GM23338 (cell line): ENCODE results near the gene BRME1. TPM values are rescaled to one million over a fixed set of nuclear protein-coding genes. Genes with fewer than 3 reads are reported as not detected.

Experiments used
- ATAC-seq: fragments of 200-7000 bp; cut with Tn5 transposase; 3 replicates; pipeline ENCODE4 v1.9.1; 2020
- DNase-seq: peaks from one replicate; pipeline ENCODE4 v3.0.0-alpha.2; 2015; ENCODE audit warnings: low spot score
- H2AFZ ChIP-seq: fragments of 200-600 bp; sonication (generic); 2 replicates; pipeline ENCODE4 v1.8.0; 2016; ENCODE audit warnings: antibody characterized with exemption, mild to moderate bottlenecking, moderate library complexity
- H3F3A ChIP-seq: fragments of 200-600 bp; sonication (generic); replicated peaks from 2 replicates; pipeline ENCODE4 v1.8.0; 2017; ENCODE audit warnings: antibody characterized with exemption, mixed run types, low read depth
- H3K27ac ChIP-seq: fragments of 200-600 bp; sonication (generic); 2 replicates; pipeline ENCODE4 v1.6.1; 2016; ENCODE audit warnings: low read depth
- H3K27me3 ChIP-seq: fragments of 200-600 bp; sonication (generic); 2 replicates; pipeline ENCODE4 v1.8.0; 2016; ENCODE audit warnings: mild to moderate bottlenecking, mixed run types, moderate library complexity; ENCODE audit not compliant: insufficient read depth
- H3K36me3 ChIP-seq: fragments of 200-600 bp; sonication (generic); 2 replicates; pipeline ENCODE4 v1.8.0; 2016; ENCODE audit warnings: mild to moderate bottlenecking; ENCODE audit not compliant: insufficient read depth
- H3K4me1 ChIP-seq: fragments of 200-600 bp; sonication (generic); 2 replicates; pipeline ENCODE4 v1.8.0; 2016; ENCODE audit warnings: mild to moderate bottlenecking, moderate library complexity; ENCODE audit not compliant: insufficient read depth
- H3K4me2 ChIP-seq: fragments of 200-600 bp; sonication (generic); 2 replicates; pipeline ENCODE4 v1.7.1; 2017; ENCODE audit warnings: mixed run types
- H3K4me3 ChIP-seq: fragments of 200-600 bp; sonication (generic); 2 replicates; pipeline ENCODE4 v1.6.1; 2016; ENCODE audit warnings: mixed run types
- H3K79me2 ChIP-seq: fragments of 200-600 bp; sonication (generic); replicated peaks from 2 replicates; pipeline ENCODE4 v1.8.0; 2017; ENCODE audit warnings: mild to moderate bottlenecking; ENCODE audit not compliant: insufficient read depth
- H3K9me2 ChIP-seq: fragments of 200-600 bp; sonication (generic); 2 replicates; pipeline ENCODE4 v1.8.0; 2017; ENCODE audit not compliant: insufficient read depth
- H4K20me1 ChIP-seq: fragments of 200-600 bp; sonication (generic); replicated peaks from 2 replicates; pipeline ENCODE4 v1.8.0; 2017; ENCODE audit warnings: mild to moderate bottlenecking; ENCODE audit not compliant: insufficient read depth
- H3K27ac Mint-ChIP-seq: 2 replicates; pipeline ENCODE4 v1.8.0; 2020; ENCODE audit warnings: inconsistent platforms, mild to moderate bottlenecking, moderate library complexity, mixed read lengths
- H3K27me3 Mint-ChIP-seq: 3 replicates; pipeline ENCODE4 v1.8.0; 2022; ENCODE audit warnings: low read depth, mild to moderate bottlenecking, moderate library complexity, mixed read lengths, inconsistent platforms; ENCODE audit not compliant: insufficient read depth, poor library complexity
- H3K36me3 Mint-ChIP-seq: 3 replicates; pipeline ENCODE4 v1.8.0; 2021; ENCODE audit warnings: low read depth, mild to moderate bottlenecking, inconsistent platforms, moderate library complexity, mixed read lengths
- H3K4me1 Mint-ChIP-seq: 3 replicates; pipeline ENCODE4 v1.8.0; 2020; ENCODE audit warnings: mild to moderate bottlenecking, inconsistent platforms, mixed read lengths
- H3K4me3 Mint-ChIP-seq: 3 replicates; pipeline ENCODE4 v1.8.0; 2021; ENCODE audit warnings: moderate library complexity, mild to moderate bottlenecking, inconsistent platforms, mixed read lengths
- H3K9me3 Mint-ChIP-seq: 3 replicates; pipeline ENCODE4 v1.8.0; 2020; ENCODE audit warnings: moderate library complexity, mild to moderate bottlenecking, inconsistent platforms, mixed read lengths
- CTCF ChIP-seq, 2 experiments: fragments of 200-600 bp in 1 of 2; sonication (generic) in 1 of 2; conservative IDR thresholded peaks; 2 replicates each; pipeline versions ENCODE4 v1.5.1 to v1.6.1; 2016 to 2017; ENCODE audit warnings: antibody characterized with exemption in 2 of 2, low read depth in 2 of 2, mild to moderate bottlenecking in 2 of 2, moderate library complexity in 1 of 2
- EZH2 ChIP-seq: fragments of 200-600 bp; sonication (generic); IDR thresholded peaks from one replicate; pipeline ENCODE4 v1.8.0; 2017; ENCODE audit warnings: antibody characterized with exemption, mild to moderate bottlenecking, low read depth; ENCODE audit not compliant: unreplicated experiment
- POLR2AphosphoS5 ChIP-seq: IDR thresholded peaks from 2 replicates; pipeline ENCODE4 v1.6.1; 2016; ENCODE audit warnings: antibody characterized with exemption, low read depth
- ZNF114 ChIP-seq: fragments of 250-450 bp; sonication (Bioruptor Pico); IDR thresholded peaks from 2 replicates; pipeline ENCODE4 v1.5.0; 2020; ENCODE audit warnings: mild to moderate bottlenecking, moderate library complexity
- polyA plus RNA-seq: library from polyadenylated mRNA; unstranded; fragments of >200 nt; fragmentation: Nextera tagmentation; extraction: Ambion mirVana; gene quantifications from 2 replicates; pipeline ENCODE4 v1.2.1, GENCODE V29; 2016
- total RNA-seq: library from RNA; depleted of rRNA; stranded (reverse); fragments of >200 nt; shearing (Covaris generic); gene quantifications from 2 replicates; pipeline ENCODE4 v1.2.3, GENCODE V29; 2014
- TF ChIP-seq, protein P1 (sequence below): fragments of 250-450 bp; sonication (Bioruptor Pico); IDR thresholded peaks from 2 replicates; pipeline ENCODE4 v1.5.0; 2020; ENCODE audit warnings: mild to moderate bottlenecking, moderate library complexity
- TF ChIP-seq, protein P2 (sequence below): IDR thresholded peaks from one replicate; pipeline ENCODE4 v1.6.1; 2018; ENCODE audit warnings: antibody characterized with exemption; ENCODE audit not compliant: unreplicated experiment

The BRME1 gene
- total and polyA plus RNA-seq, 2 experiments from 2014 or later = 3.9 to 4.0 TPM

DNA sequence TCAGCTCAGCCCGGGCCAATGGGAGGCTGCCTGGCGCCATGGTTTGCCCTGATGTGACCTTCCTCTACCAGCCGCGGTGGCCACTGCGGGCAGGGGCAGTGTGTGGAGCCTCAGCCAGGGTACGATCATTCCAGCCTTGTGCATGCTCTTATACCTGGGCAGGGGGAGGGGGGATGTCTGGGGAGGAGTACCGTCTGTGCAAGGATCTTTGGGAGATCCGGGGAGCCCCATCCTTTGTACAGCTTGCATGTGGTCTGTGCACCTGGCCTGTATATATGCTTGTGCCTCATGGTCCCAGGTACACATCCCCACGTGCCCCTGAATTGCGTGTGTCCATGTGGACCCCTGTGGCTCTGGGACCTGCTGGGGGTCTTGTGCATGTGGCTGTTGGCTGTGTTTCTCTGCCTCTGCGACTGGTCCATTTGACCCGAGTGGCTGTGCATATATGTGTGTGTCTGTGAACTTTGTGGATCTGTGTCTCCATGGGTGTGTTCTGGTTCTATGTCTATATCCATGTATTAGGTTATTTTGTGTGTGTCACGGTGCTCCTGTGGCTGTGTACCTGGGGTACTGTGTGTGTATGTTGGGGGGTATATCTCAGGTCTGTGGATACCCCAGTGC lies 41.8 kb downstream of the BRME1 start:
- Mint-ChIP-seq H3K36me3 (no peaks in the 10 kb centered on the region; the same call in 2 of the 3 replicates), H3K27ac (no peak overlapping the region), H3K4me3 (peak overlapping the region; percentile 67), H3K9me3 (no peaks in the 10 kb centered on the region; the same call in 2 of the 3 replicates), H3K4me1 (peaks cover 19% of the 10 kb centered on the region), H3K27me3 (peaks cover 68% of the 10 kb centered on the region)
- peaks cover 65% of the 10 kb centered on the region for H3K27me3 ChIP-seq
- H3K4me1 ChIP-seq = peaks cover 10% of the 10 kb centered on the region
- peak overlapping the region; percentile 72; the same call in 1 of the 2 replicates for H3K4me2 ChIP-seq
- H3K27ac ChIP-seq = no peak overlapping the region
- H4K20me1 ChIP-seq = no peaks in the 10 kb centered on the region
- no peaks in the 10 kb centered on the region for H3K79me2 ChIP-seq
- H3K4me3 ChIP-seq = 0 out of 2 replicates have a peak overlapping the region, but pooled peaks have one; percentile 45
- H3K9me2 ChIP-seq = no peaks in the 10 kb centered on the region
- ATAC-seq (peak; percentile 7; the same call in 2 of the 3 replicates), DNase-seq (no peak)
- TF ChIP-seq EZH2 = peak; percentile 16
- TF ChIP-seq, protein P1, sequence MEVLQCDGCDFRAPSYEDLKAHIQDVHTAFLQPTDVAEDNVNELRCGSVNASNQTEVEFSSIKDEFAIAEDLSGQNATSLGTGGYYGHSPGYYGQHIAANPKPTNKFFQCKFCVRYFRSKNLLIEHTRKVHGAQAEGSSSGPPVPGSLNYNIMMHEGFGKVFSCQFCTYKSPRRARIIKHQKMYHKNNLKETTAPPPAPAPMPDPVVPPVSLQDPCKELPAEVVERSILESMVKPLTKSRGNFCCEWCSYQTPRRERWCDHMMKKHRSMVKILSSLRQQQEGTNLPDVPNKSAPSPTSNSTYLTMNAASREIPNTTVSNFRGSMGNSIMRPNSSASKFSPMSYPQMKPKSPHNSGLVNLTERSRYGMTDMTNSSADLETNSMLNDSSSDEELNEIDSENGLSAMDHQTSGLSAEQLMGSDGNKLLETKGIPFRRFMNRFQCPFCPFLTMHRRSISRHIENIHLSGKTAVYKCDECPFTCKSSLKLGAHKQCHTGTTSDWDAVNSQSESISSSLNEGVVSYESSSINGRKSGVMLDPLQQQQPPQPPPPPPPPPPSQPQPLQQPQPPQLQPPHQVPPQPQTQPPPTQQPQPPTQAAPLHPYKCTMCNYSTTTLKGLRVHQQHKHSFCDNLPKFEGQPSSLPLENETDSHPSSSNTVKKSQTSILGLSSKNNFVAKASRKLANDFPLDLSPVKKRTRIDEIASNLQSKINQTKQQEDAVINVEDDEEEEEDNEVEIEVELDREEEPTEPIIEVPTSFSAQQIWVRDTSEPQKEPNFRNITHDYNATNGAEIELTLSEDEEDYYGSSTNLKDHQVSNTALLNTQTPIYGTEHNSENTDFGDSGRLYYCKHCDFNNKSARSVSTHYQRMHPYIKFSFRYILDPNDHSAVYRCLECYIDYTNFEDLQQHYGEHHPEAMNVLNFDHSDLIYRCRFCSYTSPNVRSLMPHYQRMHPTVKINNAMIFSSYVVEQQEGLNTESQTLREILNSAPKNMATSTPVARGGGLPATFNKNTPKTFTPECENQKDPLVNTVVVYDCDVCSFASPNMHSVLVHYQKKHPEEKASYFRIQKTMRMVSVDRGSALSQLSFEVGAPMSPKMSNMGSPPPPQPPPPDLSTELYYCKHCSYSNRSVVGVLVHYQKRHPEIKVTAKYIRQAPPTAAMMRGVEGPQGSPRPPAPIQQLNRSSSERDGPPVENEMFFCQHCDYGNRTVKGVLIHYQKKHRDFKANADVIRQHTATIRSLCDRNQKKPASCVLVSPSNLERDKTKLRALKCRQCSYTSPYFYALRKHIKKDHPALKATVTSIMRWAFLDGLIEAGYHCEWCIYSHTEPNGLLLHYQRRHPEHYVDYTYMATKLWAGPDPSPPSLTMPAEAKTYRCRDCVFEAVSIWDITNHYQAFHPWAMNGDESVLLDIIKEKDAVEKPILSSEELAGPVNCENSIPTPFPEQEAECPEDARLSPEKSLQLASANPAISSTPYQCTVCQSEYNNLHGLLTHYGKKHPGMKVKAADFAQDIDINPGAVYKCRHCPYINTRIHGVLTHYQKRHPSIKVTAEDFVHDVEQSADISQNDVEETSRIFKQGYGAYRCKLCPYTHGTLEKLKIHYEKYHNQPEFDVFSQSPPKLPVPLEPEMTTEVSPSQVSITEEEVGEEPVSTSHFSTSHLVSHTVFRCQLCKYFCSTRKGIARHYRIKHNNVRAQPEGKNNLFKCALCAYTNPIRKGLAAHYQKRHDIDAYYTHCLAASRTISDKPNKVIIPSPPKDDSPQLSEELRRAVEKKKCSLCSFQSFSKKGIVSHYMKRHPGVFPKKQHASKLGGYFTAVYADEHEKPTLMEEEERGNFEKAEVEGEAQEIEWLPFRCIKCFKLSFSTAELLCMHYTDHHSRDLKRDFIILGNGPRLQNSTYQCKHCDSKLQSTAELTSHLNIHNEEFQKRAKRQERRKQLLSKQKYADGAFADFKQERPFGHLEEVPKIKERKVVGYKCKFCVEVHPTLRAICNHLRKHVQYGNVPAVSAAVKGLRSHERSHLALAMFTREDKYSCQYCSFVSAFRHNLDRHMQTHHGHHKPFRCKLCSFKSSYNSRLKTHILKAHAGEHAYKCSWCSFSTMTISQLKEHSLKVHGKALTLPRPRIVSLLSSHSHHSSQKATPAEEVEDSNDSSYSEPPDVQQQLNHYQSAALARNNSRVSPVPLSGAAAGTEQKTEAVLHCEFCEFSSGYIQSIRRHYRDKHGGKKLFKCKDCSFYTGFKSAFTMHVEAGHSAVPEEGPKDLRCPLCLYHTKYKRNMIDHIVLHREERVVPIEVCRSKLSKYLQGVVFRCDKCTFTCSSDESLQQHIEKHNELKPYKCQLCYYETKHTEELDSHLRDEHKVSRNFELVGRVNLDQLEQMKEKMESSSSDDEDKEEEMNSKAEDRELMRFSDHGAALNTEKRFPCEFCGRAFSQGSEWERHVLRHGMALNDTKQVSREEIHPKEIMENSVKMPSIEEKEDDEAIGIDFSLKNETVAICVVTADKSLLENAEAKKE = no peak
- no peaks in the 10 kb centered on the region for H3K36me3 ChIP-seq
- no peak overlapping the region for H2AFZ ChIP-seq
- peaks cover 25% of the 10 kb centered on the region for H3F3A ChIP-seq

DNA sequence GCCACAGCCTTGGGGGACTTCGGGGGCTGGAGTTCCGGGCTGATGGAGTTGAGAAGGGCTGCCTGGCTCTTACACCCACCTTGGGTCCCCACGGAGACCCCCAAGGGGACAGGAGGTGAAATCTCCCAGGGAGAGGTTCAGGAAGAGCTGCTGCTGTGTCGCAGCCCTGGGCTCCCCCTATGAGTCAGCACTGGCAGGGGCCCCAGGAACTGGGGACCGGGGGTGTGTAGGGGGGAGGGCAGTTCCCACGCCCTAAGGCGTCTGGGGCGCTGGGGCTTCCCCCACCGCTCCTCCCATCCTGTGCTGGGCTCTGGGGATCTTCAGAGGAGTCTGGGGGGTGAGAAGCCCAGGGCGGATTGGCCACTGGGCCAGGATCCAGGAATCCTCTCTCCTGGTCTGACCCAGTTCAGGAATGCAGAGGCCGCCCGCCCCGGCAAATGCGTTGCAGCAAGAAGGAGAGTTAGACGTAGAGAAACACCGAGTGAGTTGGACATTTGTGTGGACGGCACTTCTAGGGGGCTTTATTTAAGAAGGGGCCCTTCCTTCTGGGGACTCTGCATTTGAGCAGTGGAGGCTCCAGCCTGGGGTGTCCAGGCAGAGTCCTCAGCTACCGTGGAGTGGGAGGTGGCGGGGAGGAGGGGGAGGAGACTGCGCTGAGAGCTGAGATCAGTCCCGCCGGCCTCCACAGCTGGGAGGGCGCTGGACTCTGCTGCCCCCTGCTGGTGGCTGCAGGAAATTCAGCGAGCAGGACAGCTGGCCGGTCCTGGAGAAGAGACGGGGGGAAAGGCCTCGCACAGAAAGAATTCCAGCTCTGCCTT lies 44.0 kb downstream of the BRME1 start:
- peak overlapping the region; percentile 73; the same call in 1 of the 2 replicates for H3K27ac Mint-ChIP-seq
- no peaks in the 10 kb centered on the region for H4K20me1 ChIP-seq
- H3K4me1 ChIP-seq = peaks cover 10% of the 10 kb centered on the region
- H3K4me1 Mint-ChIP-seq = peaks cover 19% of the 10 kb centered on the region
- H3K36me3 ChIP-seq = no peaks in the 10 kb centered on the region
- peak overlapping the region; percentile 72 for H3K4me2 ChIP-seq
- peak overlapping the region; percentile 54 for H3K4me3 ChIP-seq
- ATAC-seq = peak; percentile 74
- peak; percentile 87 for DNase-seq
- no peaks in the 10 kb centered on the region; the same call in 2 of the 3 replicates for H3K9me3 Mint-ChIP-seq
- peak overlapping the region; percentile 67 for H3K4me3 Mint-ChIP-seq
- H3K79me2 ChIP-seq = no peaks in the 10 kb centered on the region
- H3K9me2 ChIP-seq = no peaks in the 10 kb centered on the region
- peaks cover 25% of the 10 kb centered on the region for H3F3A ChIP-seq
- no peaks in the 10 kb centered on the region; the same call in 2 of the 3 replicates for H3K36me3 Mint-ChIP-seq
- TF ChIP-seq ZNF114 (CRISPR knock-in tag) (no peak), POLR2AphosphoS5 (peak; percentile 43; the same call in 1 of the 2 replicates), CTCF (conservative IDR thresholded peaks at IDR 0.05; ENCODE audit: low read depth in 2 of 2) (peak; percentile 82 to 98)
- TF ChIP-seq, protein P2, sequence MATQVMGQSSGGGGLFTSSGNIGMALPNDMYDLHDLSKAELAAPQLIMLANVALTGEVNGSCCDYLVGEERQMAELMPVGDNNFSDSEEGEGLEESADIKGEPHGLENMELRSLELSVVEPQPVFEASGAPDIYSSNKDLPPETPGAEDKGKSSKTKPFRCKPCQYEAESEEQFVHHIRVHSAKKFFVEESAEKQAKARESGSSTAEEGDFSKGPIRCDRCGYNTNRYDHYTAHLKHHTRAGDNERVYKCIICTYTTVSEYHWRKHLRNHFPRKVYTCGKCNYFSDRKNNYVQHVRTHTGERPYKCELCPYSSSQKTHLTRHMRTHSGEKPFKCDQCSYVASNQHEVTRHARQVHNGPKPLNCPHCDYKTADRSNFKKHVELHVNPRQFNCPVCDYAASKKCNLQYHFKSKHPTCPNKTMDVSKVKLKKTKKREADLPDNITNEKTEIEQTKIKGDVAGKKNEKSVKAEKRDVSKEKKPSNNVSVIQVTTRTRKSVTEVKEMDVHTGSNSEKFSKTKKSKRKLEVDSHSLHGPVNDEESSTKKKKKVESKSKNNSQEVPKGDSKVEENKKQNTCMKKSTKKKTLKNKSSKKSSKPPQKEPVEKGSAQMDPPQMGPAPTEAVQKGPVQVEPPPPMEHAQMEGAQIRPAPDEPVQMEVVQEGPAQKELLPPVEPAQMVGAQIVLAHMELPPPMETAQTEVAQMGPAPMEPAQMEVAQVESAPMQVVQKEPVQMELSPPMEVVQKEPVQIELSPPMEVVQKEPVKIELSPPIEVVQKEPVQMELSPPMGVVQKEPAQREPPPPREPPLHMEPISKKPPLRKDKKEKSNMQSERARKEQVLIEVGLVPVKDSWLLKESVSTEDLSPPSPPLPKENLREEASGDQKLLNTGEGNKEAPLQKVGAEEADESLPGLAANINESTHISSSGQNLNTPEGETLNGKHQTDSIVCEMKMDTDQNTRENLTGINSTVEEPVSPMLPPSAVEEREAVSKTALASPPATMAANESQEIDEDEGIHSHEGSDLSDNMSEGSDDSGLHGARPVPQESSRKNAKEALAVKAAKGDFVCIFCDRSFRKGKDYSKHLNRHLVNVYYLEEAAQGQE = no peak
- peak overlapping the region; percentile 80 for H3K27ac ChIP-seq
- H2AFZ ChIP-seq = peak overlapping the region; percentile 49
- peaks cover 48% of the 10 kb centered on the region for H3K27me3 Mint-ChIP-seq
- H3K27me3 ChIP-seq = peaks cover 42% of the 10 kb centered on the region
